PC-9 (cell line): ENCODE results near the gene CADM1. TPM values are rescaled to one million over a fixed set of nuclear protein-coding genes. Genes with fewer than 3 reads are reported as not detected.

Experiments
- BruUV-seq: library from RNA; stranded (reverse); fragments of 400-500 nt; replicated peaks from 2 replicates; lab custom pipeline; 2021; lab: Mats Ljungman, UMichigan
- CTCF ChIA-PET: fragments of 300-600 bp; sonication (Branson Sonifier 250); formaldehyde crosslinking; loops from one replicate; lab custom pipeline; 2022; ENCODE audit warnings: antibody characterized with exemption; lab: Charles Lee
- POLR2A ChIA-PET: fragments of 300-600 bp; sonication (Branson Sonifier 250); formaldehyde crosslinking; loops from one replicate; lab custom pipeline; 2022; ENCODE audit warnings: antibody characterized with exemption; ENCODE audit not compliant: unreplicated experiment; lab: Charles Lee
- DNase-seq, 2 experiments: peaks; one replicate each; pipeline versions ENCODE4 v3.0.0 to v3.0.0-alpha.2; 2015 to 2022; ENCODE audit warnings: mixed read lengths in 1 of 2
- H2AFZ ChIP-seq: fragments of 200-600 bp; sonication (generic); 2 replicates; pipeline ENCODE4 v1.8.1; 2017; ENCODE audit warnings: antibody characterized with exemption
- H3F3A ChIP-seq: fragments of 200-600 bp; sonication (generic); 2 replicates; pipeline ENCODE4 v1.8.1; 2017; ENCODE audit warnings: antibody characterized with exemption, mild to moderate bottlenecking, low read depth; ENCODE audit not compliant: insufficient read depth
- H3K27ac ChIP-seq: fragments of 200-600 bp; sonication (generic); 2 replicates; pipeline ENCODE4 v1.6.1; 2016; ENCODE audit warnings: mixed run types
- H3K27me3 ChIP-seq: fragments of 200-600 bp; sonication (generic); 2 replicates; pipeline ENCODE4 v1.6.1; 2016; ENCODE audit warnings: low read depth, mixed run types; ENCODE audit not compliant: insufficient read depth
- H3K36me3 ChIP-seq: fragments of 200-600 bp; sonication (generic); 2 replicates; pipeline ENCODE4 v1.6.1; 2016; ENCODE audit warnings: low read depth, mixed run types
- H3K4me1 ChIP-seq: fragments of 200-600 bp; sonication (generic); replicated peaks from 2 replicates; pipeline ENCODE4 v1.6.1; 2016; ENCODE audit warnings: mixed run types; ENCODE audit not compliant: insufficient read depth
- H3K4me2 ChIP-seq: fragments of 200-600 bp; sonication (generic); 2 replicates; pipeline ENCODE4 v1.6.1; 2017; ENCODE audit warnings: mixed run types
- H3K4me3 ChIP-seq: fragments of 200-600 bp; sonication (generic); 2 replicates; pipeline ENCODE4 v1.6.1; 2016; ENCODE audit warnings: mixed run types
- H3K79me2 ChIP-seq: fragments of 200-600 bp; sonication (generic); 2 replicates; pipeline ENCODE4 v1.6.1; 2017; ENCODE audit warnings: low read depth, mixed run types
- H3K9me2 ChIP-seq: fragments of 200-600 bp; sonication (generic); 2 replicates; pipeline ENCODE4 v1.8.1; 2017; ENCODE audit warnings: mild to moderate bottlenecking; ENCODE audit not compliant: insufficient read depth
- H3K9me3 ChIP-seq: fragments of 200-600 bp; sonication (generic); 2 replicates; pipeline ENCODE4 v1.8.1; 2016; ENCODE audit warnings: low read depth; ENCODE audit not compliant: insufficient read depth
- H4K20me1 ChIP-seq: fragments of 200-600 bp; sonication (generic); 2 replicates; pipeline ENCODE4 v1.8.1; 2017; ENCODE audit not compliant: insufficient read depth
- CTCF ChIP-seq: fragments of 200-600 bp; sonication (generic); conservative IDR thresholded peaks from 2 replicates; pipeline ENCODE4 v1.6.1; 2017; ENCODE audit warnings: mixed run types, antibody characterized with exemption, mild to moderate bottlenecking, moderate library complexity
- EZH2 ChIP-seq: fragments of 200-600 bp; sonication (generic); IDR thresholded peaks from 2 replicates; pipeline ENCODE4 v1.8.0; 2017; ENCODE audit warnings: antibody characterized with exemption, low read depth
- intact Hi-C: fragments of 100-400 bp; cut with micrococcal nuclease; formaldehyde crosslinking; loops from one replicate; pipeline ENCODE4 v1.10.0; 2022; ENCODE audit not compliant: unreplicated experiment
- total RNA-seq: library from RNA; stranded (reverse); gene quantifications from 2 replicates; pipeline ENCODE4 v1.2.3, GENCODE V29; 2021

CADM1 gene
- total RNA-seq, 1 experiment from 2014 or later, result not detected

- no peaks in the 10 kb centered on the region for H3K36me3 ChIP-seq
- ChIA-PET POLR2A (no interaction called here), CTCF (no interaction called here)
- BruUV-seq, result no TSS peak
- H2AFZ ChIP-seq, result no peak overlapping the region
- H4K20me1 ChIP-seq, result no peaks in the 10 kb centered on the region
- TF ChIP-seq EZH2 (no peak), CTCF (no peak)
- H3K4me1 ChIP-seq, result no peaks in the 10 kb centered on the region
- H3K9me2 ChIP-seq, result 0 out of 2 replicates have a peak, but pooled peaks cover 3% of the 10 kb centered on the region
- H3K27me3 ChIP-seq, result peaks cover 16% of the 10 kb centered on the region
- intact Hi-C loops, result no loop called here
- DNase-seq, result no peak
- no peaks in the 10 kb centered on the region for H3K79me2 ChIP-seq
- H3K4me2 ChIP-seq, result no peak overlapping the region
- H3K9me3 ChIP-seq, result no peaks in the 10 kb centered on the region
- no peak overlapping the region for H3K4me3 ChIP-seq
- H3F3A ChIP-seq, result no peaks in the 10 kb centered on the region
- no peak overlapping the region for H3K27ac ChIP-seq
Measured at GRCh38 chr11:115466122-115466521, 38.1 kb downstream of the CADM1 start.

- CTCF ChIA-PET, result no interaction called here
- Histone ChIP-seq H3K36me3 (no peaks in the 10 kb centered on the region), H3K79me2 (no peaks in the 10 kb centered on the region), H3F3A (no peaks in the 10 kb centered on the region), H3K27me3 (peaks cover 16% of the 10 kb centered on the region), H3K9me2 (0 out of 2 replicates have a peak, but pooled peaks cover 3% of the 10 kb centered on the region), H3K4me1 (no peaks in the 10 kb centered on the region), H2AFZ (no peak overlapping the region), H3K9me3 (no peaks in the 10 kb centered on the region), H3K4me3 (no peak overlapping the region), H4K20me1 (no peaks in the 10 kb centered on the region), H3K27ac (no peak overlapping the region), H3K4me2 (no peak overlapping the region)
- intact Hi-C loops, result no loop called here
- POLR2A ChIA-PET, result no interaction called here
- TF ChIP-seq CTCF (no peak), EZH2 (no peak)
- no TSS peak for BruUV-seq
- DNase-seq, result no peak
Measured at GRCh38 chr11:115464269-115464668, 39.9 kb downstream of the CADM1 start.

GRCh38 chr11:115463606-115464005 is 40.6 kb downstream of the CADM1 start:
- Histone ChIP-seq H3K79me2 (no peaks in the 10 kb centered on the region), H3K9me3 (no peaks in the 10 kb centered on the region), H3K4me1 (no peaks in the 10 kb centered on the region), H3K27ac (no peak overlapping the region), H2AFZ (no peak overlapping the region), H3K4me2 (no peak overlapping the region), H3K27me3 (peaks cover 16% of the 10 kb centered on the region), H4K20me1 (no peaks in the 10 kb centered on the region), H3K9me2 (0 out of 2 replicates have a peak, but pooled peaks cover 3% of the 10 kb centered on the region), H3K36me3 (no peaks in the 10 kb centered on the region), H3K4me3 (no peak overlapping the region), H3F3A (no peaks in the 10 kb centered on the region)
- no peak for DNase-seq
- ChIA-PET CTCF (no interaction called here), POLR2A (no interaction called here)
- TF ChIP-seq CTCF (no peak), EZH2 (no peak)
- intact Hi-C loops, result no loop called here
- BruUV-seq, result no TSS peak
